ENCODE results near the gene TMOD1.

DNA sequence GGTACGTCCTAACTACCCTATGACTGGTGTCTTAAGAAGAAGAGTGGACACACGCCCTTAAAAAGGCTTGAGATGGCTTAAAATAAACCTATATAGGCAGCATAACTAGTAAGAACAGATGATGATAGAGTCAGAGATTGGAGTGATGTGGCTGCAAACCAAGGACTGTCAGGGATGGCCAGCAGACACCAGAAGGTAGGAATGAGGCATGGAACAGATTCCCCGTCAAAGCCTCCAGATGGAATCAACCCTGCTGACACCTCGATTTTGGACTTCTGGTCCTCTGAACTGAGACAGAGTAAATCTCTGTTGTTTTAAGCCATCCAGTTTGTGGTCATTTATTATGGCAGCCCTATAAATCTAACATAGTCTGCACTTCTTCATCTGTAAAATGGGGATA is 7.4 kb downstream of the TMOD1 start:
- no peak for TF ChIP-seq MXI1 (IDR thresholded peaks at IDR 0.05; ENCODE audit: low read depth, low read length)
- no peak for TF ChIP-seq CHD2 (IDR thresholded peaks at IDR 0.05; ENCODE audit: low read length, partially characterized antibody)
- TF ChIP-seq, protein P1, sequence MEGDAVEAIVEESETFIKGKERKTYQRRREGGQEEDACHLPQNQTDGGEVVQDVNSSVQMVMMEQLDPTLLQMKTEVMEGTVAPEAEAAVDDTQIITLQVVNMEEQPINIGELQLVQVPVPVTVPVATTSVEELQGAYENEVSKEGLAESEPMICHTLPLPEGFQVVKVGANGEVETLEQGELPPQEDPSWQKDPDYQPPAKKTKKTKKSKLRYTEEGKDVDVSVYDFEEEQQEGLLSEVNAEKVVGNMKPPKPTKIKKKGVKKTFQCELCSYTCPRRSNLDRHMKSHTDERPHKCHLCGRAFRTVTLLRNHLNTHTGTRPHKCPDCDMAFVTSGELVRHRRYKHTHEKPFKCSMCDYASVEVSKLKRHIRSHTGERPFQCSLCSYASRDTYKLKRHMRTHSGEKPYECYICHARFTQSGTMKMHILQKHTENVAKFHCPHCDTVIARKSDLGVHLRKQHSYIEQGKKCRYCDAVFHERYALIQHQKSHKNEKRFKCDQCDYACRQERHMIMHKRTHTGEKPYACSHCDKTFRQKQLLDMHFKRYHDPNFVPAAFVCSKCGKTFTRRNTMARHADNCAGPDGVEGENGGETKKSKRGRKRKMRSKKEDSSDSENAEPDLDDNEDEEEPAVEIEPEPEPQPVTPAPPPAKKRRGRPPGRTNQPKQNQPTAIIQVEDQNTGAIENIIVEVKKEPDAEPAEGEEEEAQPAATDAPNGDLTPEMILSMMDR (IDR thresholded peaks at IDR 0.05): no peak
- no peak for TF ChIP-seq POLR2AphosphoS5 (IDR thresholded peaks at IDR 0.05; ENCODE audit: low read depth, low read length)
- no peak for TF ChIP-seq GATA2 (CRISPR knock-in tag; IDR thresholded peaks at IDR 0.05)
- no peak for TF ChIP-seq FOXJ3 (CRISPR knock-in tag; IDR thresholded peaks at IDR 0.05)
- TF ChIP-seq RXRA (IDR thresholded peaks at IDR 0.05; ENCODE audit: borderline replicate concordance, low read depth): no peak
- TF ChIP-seq TCF12 (IDR thresholded peaks at IDR 0.05): no peak
- no peak for TF ChIP-seq EZH2phosphoT487 (IDR thresholded peaks at IDR 0.05; ENCODE audit: borderline replicate concordance, low read depth)
- no peak for TF ChIP-seq YY1 (IDR thresholded peaks at IDR 0.05; ENCODE audit: low read depth)
